Measurements from ENCODE around the gene ULK1. TPM values are rescaled to one million over a fixed set of nuclear protein-coding genes. Genes with fewer than 3 reads are reported as not detected.
A peak's percentile ranks its signal among the peaks of the same experiment; 100 is the strongest.

Gene ULK1
- total RNA-seq, 1 experiment from 2014 or later = 72.1 TPM

- ATAC-seq = peak; percentile 15; the same call in 1 of the 2 replicates
- ChIA-PET CTCF (no interaction called here), POLR2A (no interaction called here)
- BruUV-seq (replicated peaks) = TSS peak; percentile 90
- TF ChIP-seq REST (IDR thresholded peaks at IDR 0.05; ENCODE audit: insufficient read depth in 1 of 2, low read depth in 2 of 2, low read length in 1 of 2) (no peak), TCF7L2 (IDR thresholded peaks at IDR 0.05; ENCODE audit: low read depth, low read length) (no peak), POLR2AphosphoS5 (IDR thresholded peaks at IDR 0.05; ENCODE audit: low read depth, low read length) (no peak), CTCF (IDR thresholded peaks at IDR 0.05) (no peak), SIN3A (IDR thresholded peaks at IDR 0.05; ENCODE audit: borderline replicate concordance, insufficient read depth, low read depth, low read length) (no peak)
- Histone ChIP-seq H3K27me3 (ENCODE audit: control insufficient read depth, insufficient read depth, low read length) (no peaks in the 10 kb centered on the region), H3K27ac (ENCODE audit: low read length) (no peak overlapping the region), H3K4me3 (ENCODE audit: low read depth in 2 of 2, low read length in 2 of 2) (no peak overlapping the region), H3K36me3 (ENCODE audit: control insufficient read depth, insufficient read depth, low read length) (no peaks in the 10 kb centered on the region), H3K4me1 (ENCODE audit: control insufficient read depth, insufficient read depth, low read length) (no peaks in the 10 kb centered on the region), H3K9me3 (ENCODE audit: control insufficient read depth, insufficient read depth, low read depth, low read length) (no peaks in the 10 kb centered on the region)
- no peak for DNase-seq (ENCODE audit: low read depth, low spot score)
- intact Hi-C loops (cut with micrococcal nuclease; ENCODE audit: unreplicated experiment) (no loop called here), in situ Hi-C loops (cut with HindIII; ENCODE audit: low pct_unique_long_range_greater_than_20kb, low sequenced_read_pairs) (no loop called here)
Measured at GRCh38 chr12:131921866-131922769, 27.7 kb downstream of the ULK1 start.

- ChIA-PET CTCF (no interaction called here), POLR2A (no interaction called here)
- no TSS peak for BruUV-seq (replicated peaks)
- intact Hi-C loops (cut with micrococcal nuclease; ENCODE audit: unreplicated experiment) = no loop called here
- no peak overlapping the region for H3K27ac ChIP-seq (ENCODE audit: low read length)
- H3K27me3 ChIP-seq (ENCODE audit: control insufficient read depth, insufficient read depth, low read length) = no peaks in the 10 kb centered on the region
- ATAC-seq (no peak), DNase-seq (ENCODE audit: low read depth, low spot score) (no peak)
- H3K4me1 ChIP-seq (ENCODE audit: control insufficient read depth, insufficient read depth, low read length) = no peaks in the 10 kb centered on the region
- H3K4me3 ChIP-seq (ENCODE audit: low read depth in 2 of 2, low read length in 2 of 2) = no peak overlapping the region
- in situ Hi-C loops (cut with HindIII; ENCODE audit: low pct_unique_long_range_greater_than_20kb, low sequenced_read_pairs) = no loop called here
- no peaks in the 10 kb centered on the region for H3K9me3 ChIP-seq (ENCODE audit: control insufficient read depth, insufficient read depth, low read depth, low read length)
- no peaks in the 10 kb centered on the region for H3K36me3 ChIP-seq (ENCODE audit: control insufficient read depth, insufficient read depth, low read length)
- TF ChIP-seq TCF7L2 (IDR thresholded peaks at IDR 0.05; ENCODE audit: low read depth, low read length) = no peak
- TF ChIP-seq SIN3A (IDR thresholded peaks at IDR 0.05; ENCODE audit: borderline replicate concordance, insufficient read depth, low read depth, low read length) = no peak
- no peak for TF ChIP-seq CTCF (IDR thresholded peaks at IDR 0.05)
- TF ChIP-seq REST (IDR thresholded peaks at IDR 0.05; ENCODE audit: insufficient read depth in 1 of 2, low read depth in 2 of 2, low read length in 1 of 2) = no peak
- TF ChIP-seq POLR2AphosphoS5 (IDR thresholded peaks at IDR 0.05; ENCODE audit: low read depth, low read length) = no peak
Measured at GRCh38 chr12:131922772-131923171, 28.4 kb downstream of the ULK1 start.

Data from Panc1 (cell line).